Activated CD8-positive, alpha-beta memory T cell treated with anti-CD3 and anti-CD28 coated beads for 24 hours (primary cell): ENCODE measurements around the gene SDC3.
"Not testable (repeated sequence)": the region's sequence is repeated elsewhere in the genome, so short reads cannot be mapped to it uniquely, and the experiment has no call there.

Experiments used
- DNase-seq: peaks from one replicate; pipeline ENCODE4 v3.0.0-alpha.2; 2020

Gene SDC3

GRCh38 chr1:30872033-30872947 is 36.3 kb downstream of the SDC3 start:
- no peak for DNase-seq

GRCh38 chr1:30871276-30871871 is 37.2 kb downstream of the SDC3 start:
- no peak for DNase-seq

GRCh38 chr1:30870656-30871055 is 37.9 kb downstream of the SDC3 start:
- DNase-seq, result no peak

- DNase-seq, result no peak
These were observed 38.5 kb downstream of the SDC3 start for GRCh38 chr1:30870035-30870434.

GRCh38 chr1:30868833-30869435 is 39.6 kb downstream of the SDC3 start:
- no peak for DNase-seq

- DNase-seq, result not testable (repeated sequence)
These were observed 40.5 kb downstream of the SDC3 start for GRCh38 chr1:30868057-30868456.

- no peak for DNase-seq
These were observed 41.0 kb downstream of the SDC3 start for GRCh38 chr1:30867537-30867936.

- DNase-seq, result no peak
These were observed 42.0 kb downstream of the SDC3 start for GRCh38 chr1:30866594-30866993.

GRCh38 chr1:30864681-30865080 is 43.9 kb downstream of the SDC3 start:
- DNase-seq, result no peak

- no peak for DNase-seq
These were observed 44.5 kb downstream of the SDC3 start for GRCh38 chr1:30863858-30864604.

- no peak for DNase-seq
These were observed 48.3 kb downstream of the SDC3 start for GRCh38 chr1:30860320-30860652.

- DNase-seq, result no peak
These were observed 50.6 kb downstream of the SDC3 start for GRCh38 chr1:30857964-30858363.

GRCh38 chr1:30857062-30857461 is 51.5 kb downstream of the SDC3 start:
- no peak for DNase-seq

- no peak for DNase-seq
These were observed 52.2 kb downstream of the SDC3 start for GRCh38 chr1:30856260-30856790.

- no peak for DNase-seq
These were observed 52.8 kb downstream of the SDC3 start for GRCh38 chr1:30855686-30856259.

- DNase-seq, result no peak
These were observed 55.2 kb downstream of the SDC3 start for GRCh38 chr1:30853350-30853749.

- DNase-seq, result no peak
These were observed 56.5 kb downstream of the SDC3 start for GRCh38 chr1:30852026-30852425.

- DNase-seq, result no peak
These were observed 57.3 kb downstream of the SDC3 start for GRCh38 chr1:30851286-30851685.

- no peak for DNase-seq
These were observed 58.0 kb downstream of the SDC3 start for GRCh38 chr1:30850607-30851006.

GRCh38 chr1:30848130-30848529 is 60.4 kb downstream of the SDC3 start:
- no peak for DNase-seq

- no peak for DNase-seq
These were observed 61.1 kb downstream of the SDC3 start for GRCh38 chr1:30847358-30847972.

GRCh38 chr1:30846587-30846986 is 62.0 kb downstream of the SDC3 start:
- DNase-seq, result no peak
